Esophagus squamous epithelium (tissue), 4 donors: Measurements from ENCODE around the gene RNF144A.

Experiments
- CTCF ChIP-seq, 6 experiments: fragments of 450-650 bp in 4 of 6; fragments of 200-600 bp in 2 of 6; sonication (generic) in 2 of 6; IDR thresholded peaks; one replicate each; pipeline ENCODE4 v1.5.1; 2016 to 2019; ENCODE audit warnings: antibody characterized with exemption in 6 of 6, mild to moderate bottlenecking in 4 of 6, moderate library complexity in 4 of 6
- POLR2A ChIP-seq, 4 donors: fragments of 450-650 bp; IDR thresholded peaks; one replicate each; pipeline ENCODE4 v1.6.1; 2017; ENCODE audit warnings: antibody characterized with exemption in 4 of 4, mild to moderate bottlenecking in 4 of 4, moderate library complexity in 3 of 4

- TF ChIP-seq CTCF (IDR thresholded peaks at IDR 0.05): no peak
- TF ChIP-seq POLR2A (IDR thresholded peaks at IDR 0.05): no peak
These were observed 58.8 kb downstream of the RNF144A start for GRCh38 chr2:6975988-6976387.
